HepG2 (cell line): Measurements from ENCODE around the gene RDH13. TPM values are rescaled to one million over a fixed set of nuclear protein-coding genes. Genes with fewer than 3 reads are reported as not detected.

ENCODE experiments used
- ATAD3A ChIP-seq: sonication (generic); formaldehyde crosslinking; IDR thresholded peaks from 2 replicates; pipeline ENCODE4 v1.4.0; 2020; ENCODE audit warnings: missing genetic modification reagents
- CBX5 ChIP-seq: sonication (generic); formaldehyde crosslinking; IDR thresholded peaks from 2 replicates; pipeline ENCODE4 v1.4.0; 2020; ENCODE audit warnings: missing genetic modification reagents, borderline replicate concordance
- ESRRA ChIP-seq: sonication (generic); formaldehyde crosslinking; IDR thresholded peaks from 2 replicates; pipeline ENCODE4 v1.5.1; 2020; ENCODE audit warnings: mild to moderate bottlenecking, low read depth, missing genetic modification reagents
- FOSL1 ChIP-seq: sonication (generic); formaldehyde crosslinking; IDR thresholded peaks from 2 replicates; pipeline ENCODE4 v1.9.0; 2021; ENCODE audit warnings: missing genetic modification reagents, borderline replicate concordance
- FOXJ3 ChIP-seq: sonication (generic); formaldehyde crosslinking; IDR thresholded peaks from 2 replicates; pipeline ENCODE4 v1.4.0; 2020; ENCODE audit warnings: missing genetic modification reagents, mild to moderate bottlenecking, borderline replicate concordance
- HNRNPH1 ChIP-seq: fragments of 200-400 bp; formaldehyde crosslinking; optimal IDR thresholded peaks from 2 replicates; pipeline ENCODE3; 2017; ENCODE audit warnings: mild to moderate bottlenecking, low read depth, low read length
- HOXA5 ChIP-seq: sonication (generic); formaldehyde crosslinking; IDR thresholded peaks from 2 replicates; pipeline ENCODE4 v1.4.0; 2020; ENCODE audit warnings: missing genetic modification reagents
- HOXA7 ChIP-seq: sonication (generic); formaldehyde crosslinking; IDR thresholded peaks from 2 replicates; pipeline ENCODE4 v1.8.1; 2022; ENCODE audit warnings: mild to moderate bottlenecking, missing genetic modification reagents, moderate library complexity
- NFE2 ChIP-seq: sonication (generic); formaldehyde crosslinking; IDR thresholded peaks from 2 replicates; pipeline ENCODE4 v1.4.0; 2020; ENCODE audit warnings: missing genetic modification reagents
- NONO ChIP-seq, 2 experiments: fragments of 450-650 bp in 1 of 2; sonication (generic) in 1 of 2; formaldehyde crosslinking in 1 of 2; IDR thresholded peaks in 1 of 2; conservative IDR thresholded peaks in 1 of 2; 2 replicates each; pipeline versions ENCODE4 v1.6.1 to v1.8.0; 2017 to 2022; ENCODE audit warnings: mild to moderate bottlenecking in 1 of 2, missing genetic modification reagents in 1 of 2, moderate library complexity in 1 of 2
- PAF1 ChIP-seq: IDR thresholded peaks from 2 replicates; pipeline ENCODE4 v1.6.1; 2016; ENCODE audit warnings: missing genetic modification reagents, missing compliant biosample characterization
- RAD21 ChIP-seq: fragments of 450-650 bp; formaldehyde crosslinking; IDR thresholded peaks from 2 replicates; pipeline ENCODE4 v1.5.0; 2020; ENCODE audit warnings: mild to moderate bottlenecking
- RXRA ChIP-seq: sonication (generic); formaldehyde crosslinking; IDR thresholded peaks from 2 replicates; pipeline ENCODE4 v1.5.1; 2020; ENCODE audit warnings: missing genetic modification reagents
- ZNF225 ChIP-seq: sonication (generic); formaldehyde crosslinking; IDR thresholded peaks from 2 replicates; pipeline ENCODE4 v1.4.0; 2020; ENCODE audit warnings: mild to moderate bottlenecking, missing genetic modification reagents
- ZNF570 ChIP-seq: sonication (generic); formaldehyde crosslinking; IDR thresholded peaks from 2 replicates; pipeline ENCODE4 v1.4.0; 2020; ENCODE audit warnings: mild to moderate bottlenecking, missing genetic modification reagents, borderline replicate concordance
- ZNF674 ChIP-seq: sonication (generic); formaldehyde crosslinking; IDR thresholded peaks from 2 replicates; pipeline ENCODE4 v1.5.0; 2020; ENCODE audit warnings: low read depth, mild to moderate bottlenecking, missing genetic modification reagents
- ZNF747 ChIP-seq: sonication (generic); formaldehyde crosslinking; IDR thresholded peaks from 2 replicates; pipeline ENCODE4 v1.8.1; 2023; ENCODE audit warnings: missing genetic modification reagents, mild to moderate bottlenecking, borderline replicate concordance
- ZSCAN30 ChIP-seq: sonication (generic); formaldehyde crosslinking; IDR thresholded peaks from 2 replicates; pipeline ENCODE4 v1.5.0; 2020; ENCODE audit warnings: mild to moderate bottlenecking, missing genetic modification reagents
- polyA plus RNA-seq, 8 experiments: library from polyadenylated mRNA; depleted of rRNA in 3 of 8; stranded (reverse) in 7 of 8; unstranded in 1 of 8; fragments of >200 nt; fragmentation: Illumina TruSeq in 4 of 8; extraction: Trizol in 4 of 8; gene quantifications; 2 replicates each; pipeline versions ENCODE4 v1.2.1 to v1.2.3, GENCODE V29; 2011 to 2016; ENCODE audit warnings: low read depth in 4 of 8, missing spikeins in 1 of 8, mixed read lengths in 1 of 8; ENCODE audit not compliant: insufficient read depth in 1 of 8
- total RNA-seq, 5 experiments: library from RNA; depleted of rRNA; stranded (reverse); fragments of >200 nt; fragmentation: Illumina TruSeq; extraction: Trizol; gene quantifications; 2 replicates each; pipeline ENCODE4 v1.2.3, GENCODE V29; 2016; ENCODE audit warnings: low read depth in 1 of 5
- TF ChIP-seq, protein P1 (sequence below): sonication (generic); formaldehyde crosslinking; IDR thresholded peaks from 2 replicates; pipeline ENCODE4 v1.4.0; 2020; ENCODE audit warnings: mild to moderate bottlenecking, missing genetic modification reagents
- TF ChIP-seq, protein P2 (sequence below): sonication (generic); formaldehyde crosslinking; IDR thresholded peaks from 2 replicates; pipeline ENCODE4 v1.4.0; 2020; ENCODE audit warnings: missing genetic modification reagents
- TF ChIP-seq, protein P3 (sequence below): sonication (generic); formaldehyde crosslinking; IDR thresholded peaks from 2 replicates; pipeline ENCODE4 v1.4.0; 2020; ENCODE audit warnings: mild to moderate bottlenecking, missing genetic modification reagents, borderline replicate concordance

RDH13 gene
- total and polyA plus RNA-seq, 2 of the 13 experiments (the other 11 are each of a cell fraction or from before 2014, with no cell fraction given): 13.4 to 21.5 TPM

DNA sequence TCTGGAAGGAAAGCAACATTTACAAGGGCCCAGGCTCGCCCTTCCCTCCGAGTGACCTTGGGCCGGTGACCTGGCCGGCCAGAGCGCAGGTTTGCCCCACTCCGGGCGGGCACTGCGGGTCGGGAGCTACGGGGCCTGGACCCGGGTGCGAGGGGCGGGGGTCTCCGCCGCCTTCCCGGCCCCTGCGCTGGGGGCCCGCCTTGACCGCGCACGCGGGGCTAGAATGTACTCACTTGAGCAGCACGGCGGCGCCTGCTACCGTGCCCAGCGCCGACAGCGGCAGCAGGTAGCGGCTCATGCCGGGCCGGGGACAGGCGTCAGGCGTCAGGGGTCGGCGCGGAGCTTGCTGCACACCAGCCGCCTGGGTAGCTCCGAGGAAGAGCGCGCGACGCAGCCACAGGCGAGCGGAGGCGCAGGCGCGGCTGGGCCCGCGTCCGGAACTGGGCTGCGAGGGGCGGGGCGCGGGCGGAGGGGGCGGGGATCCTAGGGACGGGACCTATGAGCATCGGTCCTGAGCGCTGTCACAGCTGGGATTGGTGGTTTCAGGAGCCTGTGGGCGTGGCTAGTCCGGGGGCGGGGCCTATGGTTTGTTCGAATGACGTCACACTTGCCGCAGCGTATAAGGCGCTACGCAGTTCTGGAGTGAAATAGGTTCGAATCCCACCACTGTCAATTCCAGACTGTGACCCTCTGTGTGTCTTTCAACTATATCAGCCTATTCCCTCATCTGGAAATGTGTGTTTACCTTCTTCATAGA is at the start of gene RDH13 (continued):
- TF ChIP-seq, protein P1, sequence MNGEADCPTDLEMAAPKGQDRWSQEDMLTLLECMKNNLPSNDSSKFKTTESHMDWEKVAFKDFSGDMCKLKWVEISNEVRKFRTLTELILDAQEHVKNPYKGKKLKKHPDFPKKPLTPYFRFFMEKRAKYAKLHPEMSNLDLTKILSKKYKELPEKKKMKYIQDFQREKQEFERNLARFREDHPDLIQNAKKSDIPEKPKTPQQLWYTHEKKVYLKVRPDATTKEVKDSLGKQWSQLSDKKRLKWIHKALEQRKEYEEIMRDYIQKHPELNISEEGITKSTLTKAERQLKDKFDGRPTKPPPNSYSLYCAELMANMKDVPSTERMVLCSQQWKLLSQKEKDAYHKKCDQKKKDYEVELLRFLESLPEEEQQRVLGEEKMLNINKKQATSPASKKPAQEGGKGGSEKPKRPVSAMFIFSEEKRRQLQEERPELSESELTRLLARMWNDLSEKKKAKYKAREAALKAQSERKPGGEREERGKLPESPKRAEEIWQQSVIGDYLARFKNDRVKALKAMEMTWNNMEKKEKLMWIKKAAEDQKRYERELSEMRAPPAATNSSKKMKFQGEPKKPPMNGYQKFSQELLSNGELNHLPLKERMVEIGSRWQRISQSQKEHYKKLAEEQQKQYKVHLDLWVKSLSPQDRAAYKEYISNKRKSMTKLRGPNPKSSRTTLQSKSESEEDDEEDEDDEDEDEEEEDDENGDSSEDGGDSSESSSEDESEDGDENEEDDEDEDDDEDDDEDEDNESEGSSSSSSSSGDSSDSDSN (CRISPR knock-in tag): peak; percentile 65; the same call in 1 of the 2 replicates
- no peak for TF ChIP-seq ATAD3A (CRISPR knock-in tag)
- no peak for TF ChIP-seq ZNF570 (CRISPR knock-in tag)
- TF ChIP-seq, protein P2, sequence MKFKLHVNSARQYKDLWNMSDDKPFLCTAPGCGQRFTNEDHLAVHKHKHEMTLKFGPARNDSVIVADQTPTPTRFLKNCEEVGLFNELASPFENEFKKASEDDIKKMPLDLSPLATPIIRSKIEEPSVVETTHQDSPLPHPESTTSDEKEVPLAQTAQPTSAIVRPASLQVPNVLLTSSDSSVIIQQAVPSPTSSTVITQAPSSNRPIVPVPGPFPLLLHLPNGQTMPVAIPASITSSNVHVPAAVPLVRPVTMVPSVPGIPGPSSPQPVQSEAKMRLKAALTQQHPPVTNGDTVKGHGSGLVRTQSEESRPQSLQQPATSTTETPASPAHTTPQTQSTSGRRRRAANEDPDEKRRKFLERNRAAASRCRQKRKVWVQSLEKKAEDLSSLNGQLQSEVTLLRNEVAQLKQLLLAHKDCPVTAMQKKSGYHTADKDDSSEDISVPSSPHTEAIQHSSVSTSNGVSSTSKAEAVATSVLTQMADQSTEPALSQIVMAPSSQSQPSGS (CRISPR knock-in tag): peak; percentile 90
- no peak for TF ChIP-seq FOXJ3 (CRISPR knock-in tag)
- no peak for TF ChIP-seq ZNF225 (CRISPR knock-in tag)
- TF ChIP-seq NONO (IDR thresholded peaks at IDR 0.05): no peak
- TF ChIP-seq NONO (CRISPR knock-in tag; conservative IDR thresholded peaks at IDR 0.05): no peak
- TF ChIP-seq HOXA5 (CRISPR knock-in tag): no peak
- no peak for TF ChIP-seq HNRNPH1
- TF ChIP-seq FOSL1: no peak
- TF ChIP-seq CBX5: no peak
- TF ChIP-seq RXRA (CRISPR knock-in tag): no peak
- TF ChIP-seq HOXA7: no peak
- no peak for TF ChIP-seq RAD21 (CRISPR knock-in tag)
- no peak for TF ChIP-seq ZNF747 (CRISPR knock-in tag)
- TF ChIP-seq, protein P3, sequence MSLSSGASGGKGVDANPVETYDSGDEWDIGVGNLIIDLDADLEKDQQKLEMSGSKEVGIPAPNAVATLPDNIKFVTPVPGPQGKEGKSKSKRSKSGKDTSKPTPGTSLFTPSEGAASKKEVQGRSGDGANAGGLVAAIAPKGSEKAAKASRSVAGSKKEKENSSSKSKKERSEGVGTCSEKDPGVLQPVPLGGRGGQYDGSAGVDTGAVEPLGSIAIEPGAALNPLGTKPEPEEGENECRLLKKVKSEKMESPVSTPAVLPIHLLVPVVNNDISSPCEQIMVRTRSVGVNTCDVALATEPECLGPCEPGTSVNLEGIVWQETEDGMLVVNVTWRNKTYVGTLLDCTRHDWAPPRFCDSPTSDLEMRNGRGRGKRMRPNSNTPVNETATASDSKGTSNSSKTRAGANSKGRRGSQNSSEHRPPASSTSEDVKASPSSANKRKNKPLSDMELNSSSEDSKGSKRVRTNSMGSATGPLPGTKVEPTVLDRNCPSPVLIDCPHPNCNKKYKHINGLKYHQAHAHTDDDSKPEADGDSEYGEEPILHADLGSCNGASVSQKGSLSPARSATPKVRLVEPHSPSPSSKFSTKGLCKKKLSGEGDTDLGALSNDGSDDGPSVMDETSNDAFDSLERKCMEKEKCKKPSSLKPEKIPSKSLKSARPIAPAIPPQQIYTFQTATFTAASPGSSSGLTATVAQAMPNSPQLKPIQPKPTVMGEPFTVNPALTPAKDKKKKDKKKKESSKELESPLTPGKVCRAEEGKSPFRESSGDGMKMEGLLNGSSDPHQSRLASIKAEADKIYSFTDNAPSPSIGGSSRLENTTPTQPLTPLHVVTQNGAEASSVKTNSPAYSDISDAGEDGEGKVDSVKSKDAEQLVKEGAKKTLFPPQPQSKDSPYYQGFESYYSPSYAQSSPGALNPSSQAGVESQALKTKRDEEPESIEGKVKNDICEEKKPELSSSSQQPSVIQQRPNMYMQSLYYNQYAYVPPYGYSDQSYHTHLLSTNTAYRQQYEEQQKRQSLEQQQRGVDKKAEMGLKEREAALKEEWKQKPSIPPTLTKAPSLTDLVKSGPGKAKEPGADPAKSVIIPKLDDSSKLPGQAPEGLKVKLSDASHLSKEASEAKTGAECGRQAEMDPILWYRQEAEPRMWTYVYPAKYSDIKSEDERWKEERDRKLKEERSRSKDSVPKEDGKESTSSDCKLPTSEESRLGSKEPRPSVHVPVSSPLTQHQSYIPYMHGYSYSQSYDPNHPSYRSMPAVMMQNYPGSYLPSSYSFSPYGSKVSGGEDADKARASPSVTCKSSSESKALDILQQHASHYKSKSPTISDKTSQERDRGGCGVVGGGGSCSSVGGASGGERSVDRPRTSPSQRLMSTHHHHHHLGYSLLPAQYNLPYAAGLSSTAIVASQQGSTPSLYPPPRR (CRISPR knock-in tag): no peak
- no peak for TF ChIP-seq ZNF674 (CRISPR knock-in tag)
- peak; percentile 77 for TF ChIP-seq ESRRA (CRISPR knock-in tag)
- TF ChIP-seq NFE2: no peak
- no peak for TF ChIP-seq PAF1 (CRISPR knock-in tag)
- TF ChIP-seq ZSCAN30 (CRISPR knock-in tag): no peak
